T-cell (primary cell): Measurements from ENCODE around the gene LSAMP. TPM values are rescaled to one million over a fixed set of nuclear protein-coding genes. Genes with fewer than 3 reads are reported as not detected.

Source experiments
- ATAC-seq, 4 experiments: fragments of 200-7000 bp in 3 of 4; fragments of 150-1000 bp in 1 of 4; cut with Tn5 transposase; replicated peaks in 1 of 4; 1 replicate in 3 of 4; 2 replicates in 1 of 4; pipeline ENCODE4 v1.10.0; 2021; ENCODE audit warnings: moderate library complexity in 3 of 4, mild to moderate bottlenecking in 2 of 4, moderate number of reproducible peaks in 1 of 4
- CTCF ChIA-PET, 2 donors: fragments of 300-600 bp; sonication (Branson Sonifier 250); formaldehyde crosslinking; loops; one replicate each; lab custom pipeline; 2022; ENCODE audit warnings: antibody characterized with exemption in 2 of 2; lab: Charles Lee
- POLR2A ChIA-PET, 2 donors: fragments of 300-600 bp; sonication (Branson Sonifier 250); formaldehyde crosslinking; loops; one replicate each; lab custom pipeline; 2022; ENCODE audit warnings: antibody characterized with exemption in 2 of 2; lab: Charles Lee
- DNase-seq, 35 experiments: peaks; one replicate each; pipeline versions ENCODE4 v3.0.0 to v3.0.0-alpha.2; 2013 to 2023
- H3K27ac ChIP-seq: one replicate; pipeline ENCODE4 v1.5.1; 2013; ENCODE audit warnings: low read length
- H3K27me3 ChIP-seq, 2 experiments: replicated peaks in 1 of 2; 1 replicate in 1 of 2; 2 replicates in 1 of 2; pipeline versions ENCODE4 v1.6.1 to v1.7.0; 2013; ENCODE audit warnings: low read length in 1 of 2, mixed read lengths in 1 of 2; ENCODE audit not compliant: control insufficient read depth in 2 of 2, insufficient read depth in 2 of 2; ENCODE audit errors: extremely low read depth in 1 of 2
- H3K36me3 ChIP-seq, 2 donors: 1 replicate in 1 of 2; 2 replicates in 1 of 2; pipeline versions ENCODE4 v1.6.1 to v1.7.0; 2013; ENCODE audit warnings: low read length in 1 of 2; ENCODE audit not compliant: control insufficient read depth in 2 of 2, insufficient read depth in 1 of 2; ENCODE audit errors: extremely low read depth in 1 of 2
- H3K4me1 ChIP-seq, 2 experiments: 1 replicate in 1 of 2; 2 replicates in 1 of 2; pipeline versions ENCODE4 v1.6.1 to v1.7.0; 2013; ENCODE audit warnings: low read length in 2 of 2, mixed read lengths in 1 of 2; ENCODE audit not compliant: insufficient read depth in 2 of 2, control insufficient read depth in 1 of 2; ENCODE audit errors: extremely low read depth in 1 of 2
- H3K4me3 ChIP-seq, 2 donors: 1 replicate in 1 of 2; 2 replicates in 1 of 2; pipeline versions ENCODE4 v1.5.1 to v1.7.0; 2013; ENCODE audit warnings: mild to moderate bottlenecking in 2 of 2, low read length in 1 of 2, moderate library complexity in 1 of 2; ENCODE audit not compliant: control insufficient read depth in 1 of 2; ENCODE audit errors: extremely low read depth in 1 of 2
- H3K9me3 ChIP-seq: 2 replicates; pipeline ENCODE4 v1.7.0; 2013
- H3K27ac Mint-ChIP-seq, 2 donors: one replicate each; pipeline ENCODE4 v1.8.0; 2020 to 2021; ENCODE audit warnings: mild to moderate bottlenecking in 2 of 2, mixed read lengths in 2 of 2
- H3K27me3 Mint-ChIP-seq, 2 donors: one replicate each; pipeline ENCODE4 v1.8.0; 2021 to 2022; ENCODE audit warnings: mixed read lengths in 2 of 2
- H3K36me3 Mint-ChIP-seq: one replicate; pipeline ENCODE4 v1.8.0; 2021; ENCODE audit warnings: mixed read lengths
- H3K4me1 Mint-ChIP-seq, 3 donors: one replicate each; pipeline ENCODE4 v1.8.0; 2020 to 2022; ENCODE audit warnings: mixed read lengths in 3 of 3, mild to moderate bottlenecking in 1 of 3
- H3K4me3 Mint-ChIP-seq, 3 donors: one replicate each; pipeline ENCODE4 v1.8.0; 2020 to 2022; ENCODE audit warnings: mild to moderate bottlenecking in 3 of 3, mixed read lengths in 3 of 3, moderate library complexity in 3 of 3
- H3K9me3 Mint-ChIP-seq, 3 donors: one replicate each; pipeline ENCODE4 v1.8.0; 2020 to 2022; ENCODE audit warnings: mixed read lengths in 3 of 3
- WGBS: methylation state at CpG from one replicate; pipeline ENCODE4 v1.1.5; 2013; ENCODE audit warnings: missing lambda C conversion rate; ENCODE audit not compliant: insufficient coverage; 5-methylcytosine and 5-hydroxymethylcytosine counted together
- total RNA-seq, 35 experiments: library from RNA in 6 of 35; stranded (reverse) in 6 of 35; fragments of 120-200 nt in 1 of 35; gene quantifications; one replicate each; pipeline versions ENCODE4 v1.2.1 to v1.2.4 and lab custom pipeline; 2013 to 2026

Gene LSAMP
- total RNA-seq, 5 donors from 2014 or later (not counting 1 experiment from before 2014, with no cell fraction given) = 0.03 to 0.28 (median 0.06) TPM; not detected in 2

DNA sequence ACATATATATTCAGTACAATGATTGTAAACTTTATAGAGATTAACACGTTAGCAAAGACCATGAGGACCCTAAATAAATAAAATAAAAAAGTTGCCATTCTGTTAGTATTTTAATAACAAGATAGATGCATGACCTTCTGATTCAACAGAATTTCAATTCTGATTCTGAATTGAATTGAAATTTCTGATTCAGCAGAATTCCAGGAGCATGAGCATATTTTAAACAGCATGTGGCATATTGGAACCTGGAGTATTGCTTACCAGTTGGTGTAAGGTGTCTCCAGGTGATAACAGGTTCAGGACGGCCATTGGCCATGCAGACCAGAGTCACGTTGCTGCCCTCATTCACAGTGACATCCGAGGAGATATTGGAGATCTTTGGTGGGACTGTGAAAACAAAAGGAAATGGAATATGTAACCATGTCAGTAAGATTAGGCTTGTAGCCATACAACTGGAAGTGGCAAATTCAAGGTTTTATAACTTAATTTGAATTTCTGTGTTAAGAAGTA lies 426.0 kb downstream of the LSAMP start:
- H3K27ac ChIP-seq = no peak overlapping the region
- Mint-ChIP-seq H3K27me3 (no peaks in the 10 kb centered on the region), H3K4me3 (no peak overlapping the region), H3K27ac (no peak overlapping the region), H3K36me3 (no peaks in the 10 kb centered on the region), H3K4me1 (no peaks in the 10 kb centered on the region), H3K9me3 (peaks cover 0 to 8% (median 0%) of the 10 kb centered on the region in 3 donors)
- no peaks in the 10 kb centered on the region for H3K27me3 ChIP-seq
- no peak for ATAC-seq
- WGBS = 55% methylated on average over 3 of the region's 4 CpGs
- ChIA-PET CTCF (no interaction called here), POLR2A (no interaction called here)
- H3K4me1 ChIP-seq = no peaks in the 10 kb centered on the region
- no peaks in the 10 kb centered on the region for H3K36me3 ChIP-seq
- H3K9me3 ChIP-seq = no peaks in the 10 kb centered on the region
- no peak overlapping the region for H3K4me3 ChIP-seq
- DNase-seq = no peak

DNA sequence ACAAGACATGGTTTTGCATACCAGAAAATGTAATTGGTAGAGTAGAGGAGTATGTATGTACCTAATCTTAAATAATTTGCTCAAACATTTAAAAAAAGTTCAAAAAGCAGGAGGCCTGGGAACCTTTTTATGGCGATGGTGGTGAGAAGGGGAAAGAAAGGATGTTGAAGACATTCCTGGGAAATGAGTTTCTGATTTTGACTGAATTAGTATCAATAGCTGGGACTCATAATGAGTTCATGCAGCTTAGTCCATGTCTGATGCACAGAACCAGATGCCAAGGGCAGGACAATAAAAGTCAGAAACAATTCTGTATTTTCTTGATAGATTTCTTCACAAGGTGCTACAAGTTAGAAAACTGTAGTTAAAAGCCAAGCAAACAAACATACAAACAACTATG lies 426.6 kb downstream of the LSAMP start:
- Histone ChIP-seq H3K4me3 (no peak overlapping the region), H3K9me3 (no peaks in the 10 kb centered on the region), H3K36me3 (no peaks in the 10 kb centered on the region), H3K4me1 (no peaks in the 10 kb centered on the region), H3K27me3 (no peaks in the 10 kb centered on the region), H3K27ac (no peak overlapping the region)
- ATAC-seq (no peak), DNase-seq (no peak)
- peaks cover 0 to 3% (median 2%) of the 10 kb centered on the region in 3 donors for H3K9me3 Mint-ChIP-seq
- no peaks in the 10 kb centered on the region for H3K27me3 Mint-ChIP-seq
- CTCF ChIA-PET = no interaction called here
- POLR2A ChIA-PET = no interaction called here
- no peaks in the 10 kb centered on the region for H3K4me1 Mint-ChIP-seq
- H3K27ac Mint-ChIP-seq = no peak overlapping the region
- H3K4me3 Mint-ChIP-seq = no peak overlapping the region
- H3K36me3 Mint-ChIP-seq = no peaks in the 10 kb centered on the region
- 80% methylated on average over 1 of the region's 1 CpG for WGBS

DNA sequence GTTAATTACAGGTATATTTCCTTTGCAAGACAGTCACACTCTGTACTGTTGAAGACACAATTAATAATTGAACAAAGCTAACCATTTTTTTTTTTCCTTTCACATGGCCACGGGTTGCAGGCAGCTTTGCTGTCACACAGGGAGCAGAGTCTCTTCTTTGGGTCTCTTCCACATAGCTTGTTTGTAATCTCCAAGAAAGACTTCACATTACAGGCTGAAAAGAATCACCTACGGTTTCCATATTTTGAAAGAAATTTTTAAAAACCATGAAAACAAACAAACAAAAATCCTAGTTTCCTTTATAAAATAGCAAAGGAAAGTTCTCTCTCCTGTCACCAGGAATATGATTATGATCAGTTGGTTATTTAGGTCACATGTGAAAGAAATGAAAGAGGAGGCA lies 429.4 kb downstream of the LSAMP start:
- no peaks in the 10 kb centered on the region for H3K9me3 ChIP-seq
- Mint-ChIP-seq H3K9me3 (peaks cover 0 to 2% (median 0%) of the 10 kb centered on the region in 3 donors), H3K4me1 (no peaks in the 10 kb centered on the region), H3K36me3 (no peaks in the 10 kb centered on the region), H3K27ac (no peak overlapping the region), H3K4me3 (no peak overlapping the region), H3K27me3 (no peaks in the 10 kb centered on the region)
- H3K27me3 ChIP-seq = no peaks in the 10 kb centered on the region
- ChIA-PET CTCF (no interaction called here), POLR2A (no interaction called here)
- H3K36me3 ChIP-seq = no peaks in the 10 kb centered on the region
- no peaks in the 10 kb centered on the region for H3K4me1 ChIP-seq
- no peak overlapping the region for H3K27ac ChIP-seq
- DNase-seq = no peak
- ATAC-seq = no peak
- H3K4me3 ChIP-seq = no peak overlapping the region
- WGBS = no CpG with 5 or more reads among the region's 2 CpGs

DNA sequence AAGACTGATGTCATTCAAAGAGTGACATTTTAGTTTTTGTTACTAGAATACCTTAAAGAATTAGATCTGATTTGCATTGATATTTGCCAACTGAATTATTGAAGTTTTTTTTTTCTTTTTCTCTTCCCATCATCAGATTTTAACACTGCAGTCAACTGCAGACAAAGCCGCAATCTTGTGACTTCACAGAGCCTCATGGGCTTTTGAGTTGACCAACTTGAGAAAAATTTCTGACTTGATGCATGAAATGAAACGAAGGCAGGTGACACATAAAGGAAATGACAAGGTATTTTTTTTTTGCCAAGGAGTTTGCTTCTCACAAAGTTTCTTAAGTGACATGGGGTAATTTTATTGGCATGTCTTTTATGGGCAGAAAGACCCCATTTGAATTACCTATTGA lies 438.3 kb downstream of the LSAMP start:
- Histone ChIP-seq H3K4me3 (no peak overlapping the region), H3K27ac (no peak overlapping the region), H3K9me3 (no peaks in the 10 kb centered on the region), H3K36me3 (no peaks in the 10 kb centered on the region), H3K27me3 (no peaks in the 10 kb centered on the region), H3K4me1 (no peaks in the 10 kb centered on the region)
- peaks cover 0 to 3% (median 0%) of the 10 kb centered on the region in 3 donors for H3K9me3 Mint-ChIP-seq
- no peaks in the 10 kb centered on the region for H3K27me3 Mint-ChIP-seq
- H3K27ac Mint-ChIP-seq = no peak overlapping the region
- DNase-seq = no peak
- POLR2A ChIA-PET = no interaction called here
- CTCF ChIA-PET = no interaction called here
- ATAC-seq = no peak
- no peaks in the 10 kb centered on the region for H3K36me3 Mint-ChIP-seq
- WGBS = 40% methylated on average over 1 of the region's 2 CpGs
- no peaks in the 10 kb centered on the region for H3K4me1 Mint-ChIP-seq
- H3K4me3 Mint-ChIP-seq = no peak overlapping the region

DNA sequence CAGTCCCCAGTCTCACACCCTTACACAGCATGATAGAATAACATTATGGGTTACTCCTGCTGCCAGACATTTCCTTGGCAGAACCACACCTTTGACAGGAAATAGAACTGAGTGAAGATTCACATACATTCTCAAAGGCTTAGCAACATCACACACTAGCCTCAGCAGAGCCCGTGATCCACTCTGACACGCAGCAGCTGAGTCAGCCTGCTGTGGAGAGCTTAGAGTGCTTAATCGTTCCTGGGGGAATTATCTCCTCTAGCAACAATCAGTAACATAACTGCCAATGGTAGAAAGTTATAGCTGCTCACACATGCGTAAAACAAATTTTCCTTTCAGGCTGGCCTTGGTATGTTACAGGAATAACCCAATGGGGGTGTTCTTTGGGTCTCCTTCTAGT lies 439.9 kb downstream of the LSAMP start:
- Histone ChIP-seq H3K36me3 (no peaks in the 10 kb centered on the region), H3K4me3 (no peak overlapping the region), H3K27ac (no peak overlapping the region), H3K4me1 (no peaks in the 10 kb centered on the region), H3K27me3 (no peaks in the 10 kb centered on the region), H3K9me3 (no peaks in the 10 kb centered on the region)
- peaks cover 0 to 4% (median 0%) of the 10 kb centered on the region in 3 donors for H3K9me3 Mint-ChIP-seq
- DNase-seq = no peak
- no peak for ATAC-seq
- CTCF ChIA-PET = no interaction called here
- WGBS = 84% methylated on average over 3 of the region's 4 CpGs
- no peaks in the 10 kb centered on the region for H3K4me1 Mint-ChIP-seq
- no peaks in the 10 kb centered on the region for H3K36me3 Mint-ChIP-seq
- H3K27ac Mint-ChIP-seq = no peak overlapping the region
- no peak overlapping the region for H3K4me3 Mint-ChIP-seq
- H3K27me3 Mint-ChIP-seq = no peaks in the 10 kb centered on the region
- POLR2A ChIA-PET = no interaction called here

DNA sequence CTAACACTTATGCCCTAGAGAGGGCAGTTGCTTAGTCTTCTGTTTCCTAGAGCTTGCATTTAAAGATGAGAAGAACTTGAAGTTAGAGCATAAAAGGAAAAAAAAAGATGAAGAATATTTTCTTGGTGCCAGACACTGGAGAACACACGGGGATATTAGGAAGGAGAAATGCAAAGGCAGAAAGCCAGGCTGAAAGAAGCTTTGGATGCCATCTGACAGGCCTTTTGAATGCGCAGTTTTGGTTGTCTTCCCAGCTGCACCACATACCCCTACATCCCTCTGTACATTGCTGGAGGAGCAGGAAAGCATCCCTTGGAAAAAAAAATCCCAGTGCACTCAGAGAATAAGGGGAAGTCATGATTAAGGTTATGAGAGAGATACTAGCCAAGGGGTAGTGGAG lies 443.1 kb downstream of the LSAMP start:
- no peaks in the 10 kb centered on the region for H3K9me3 ChIP-seq
- WGBS = no CpG with 5 or more reads among the region's 2 CpGs
- CTCF ChIA-PET = no interaction called here

More for the DNA sequence above, 443.1 kb downstream of the LSAMP start:
- Mint-ChIP-seq H3K4me1 (no peaks in the 10 kb centered on the region), H3K4me3 (no peak overlapping the region), H3K27me3 (peaks cover 0 to 5% of the 10 kb centered on the region in 2 donors), H3K27ac (no peak overlapping the region), H3K9me3 (peaks cover 0 to 4% (median 0%) of the 10 kb centered on the region in 3 donors), H3K36me3 (no peaks in the 10 kb centered on the region)
- DNase-seq (no peak), ATAC-seq (no peak)
- H3K4me3 ChIP-seq = no peak overlapping the region
- H3K27me3 ChIP-seq = no peaks in the 10 kb centered on the region
- POLR2A ChIA-PET = no interaction called here
- H3K27ac ChIP-seq = no peak overlapping the region
- no peaks in the 10 kb centered on the region for H3K36me3 ChIP-seq
- no peaks in the 10 kb centered on the region for H3K4me1 ChIP-seq
